Peyer's patch (tissue), 4 donors: ENCODE data around the gene LITAF. TPM values are rescaled to one million over a fixed set of nuclear protein-coding genes. Genes with fewer than 3 reads are reported as not detected.

ENCODE experiments used
- DNase-seq, 3 donors: peaks; one replicate each; pipeline ENCODE4 v3.0.0-alpha.2; 2017 to 2019
- H3K27ac ChIP-seq, 4 donors: fragments of 200-600 bp; sonication (generic); one replicate each; pipeline ENCODE4 v1.5.1; 2016 to 2019
- H3K27me3 ChIP-seq, 2 donors: fragments of 200-600 bp; sonication (generic); one replicate each; pipeline ENCODE4 v1.5.1; 2019
- H3K36me3 ChIP-seq, 3 donors: fragments of 200-600 bp; sonication (generic); one replicate each; pipeline ENCODE4 v1.5.1; 2016 to 2019
- H3K4me1 ChIP-seq, 4 donors: fragments of 200-600 bp; sonication (generic); one replicate each; pipeline ENCODE4 v1.5.1; 2016 to 2019
- H3K4me3 ChIP-seq, 4 donors: fragments of 200-600 bp; sonication (generic); 1 replicate in 3 of 4; 2 replicates in 1 of 4; pipeline ENCODE4 v1.5.1; 2016 to 2019; ENCODE audit warnings: mild to moderate bottlenecking in 1 of 4
- H3K9me3 ChIP-seq, 4 donors: fragments of 200-600 bp; sonication (generic); one replicate each; pipeline ENCODE4 v1.5.1; 2016 to 2019; ENCODE audit warnings: mild to moderate bottlenecking in 1 of 4
- POLR2A ChIP-seq, 2 donors: fragments of 450-650 bp; IDR thresholded peaks; one replicate each; pipeline ENCODE4 v1.5.1; 2017; ENCODE audit warnings: antibody characterized with exemption in 2 of 2, mild to moderate bottlenecking in 2 of 2, moderate library complexity in 2 of 2
- total RNA-seq, 4 donors: library from RNA; depleted of rRNA; stranded (reverse); fragments of >200 nt; gene quantifications; one replicate each; pipeline ENCODE4 v1.1.0, GENCODE V29; 2016
- TF ChIP-seq, protein P1 (sequence below), 6 experiments: fragments of 450-650 bp in 4 of 6; fragments of 200-600 bp in 2 of 6; sonication (generic) in 1 of 6; IDR thresholded peaks; one replicate each; pipeline ENCODE4 v1.5.1; 2017 to 2019; ENCODE audit warnings: antibody characterized with exemption in 6 of 6, mild to moderate bottlenecking in 3 of 6, moderate library complexity in 1 of 6

The LITAF gene
- total RNA-seq, 4 donors from 2014 or later, result 20.1 to 56.9 (median 32.3) TPM

DNA sequence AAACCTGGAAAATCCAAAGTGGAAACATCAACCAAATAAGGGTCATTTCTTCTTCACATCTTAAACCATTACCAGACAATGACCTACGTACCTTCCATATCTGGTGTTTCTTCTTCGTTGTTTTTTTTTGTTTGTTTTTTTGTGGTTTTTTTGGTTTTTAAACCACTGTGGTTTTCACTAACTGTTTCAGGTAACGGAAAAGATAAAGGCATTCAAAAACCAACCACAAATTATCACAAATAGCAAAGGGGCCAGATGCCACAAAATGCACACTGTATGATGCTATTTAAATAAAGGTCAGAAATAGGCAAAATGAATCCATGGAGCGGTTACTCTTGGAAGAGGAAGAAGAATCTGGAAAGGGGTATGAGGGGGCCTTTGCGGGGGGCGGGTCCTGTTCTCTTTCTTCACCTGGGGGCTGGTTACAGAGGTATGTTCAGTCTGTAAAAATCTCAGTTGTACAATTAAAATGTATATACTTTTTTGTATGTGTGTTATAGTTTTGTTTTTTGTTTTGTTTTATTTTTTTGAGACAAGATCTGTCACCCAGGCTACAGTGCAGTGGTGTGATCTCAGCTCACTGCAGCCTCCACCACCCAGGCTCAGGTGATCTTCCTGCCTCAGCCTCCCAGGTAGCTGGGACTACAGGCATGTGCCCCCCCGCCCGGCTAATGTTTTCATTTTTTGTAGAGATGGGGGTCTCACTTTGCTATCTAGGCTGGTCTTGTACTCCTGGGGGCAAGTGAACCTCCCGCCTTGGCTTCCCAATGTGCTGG lies 29.6 kb downstream of the LITAF start:
- Histone ChIP-seq H3K4me1 (peaks cover 0 to 31% (median 0%) of the 10 kb centered on the region in 4 donors), H3K36me3 (peaks cover 0 to 34% (median 0%) of the 10 kb centered on the region in 3 donors), H3K27me3 (no peaks in the 10 kb centered on the region), H3K4me3 (no peak overlapping the region), H3K9me3 (peaks cover 0 to 7% (median 0%) of the 10 kb centered on the region in 4 donors), H3K27ac (peak overlapping the region in 1 of 4 donors; percentile 31)
- TF ChIP-seq, protein P1, sequence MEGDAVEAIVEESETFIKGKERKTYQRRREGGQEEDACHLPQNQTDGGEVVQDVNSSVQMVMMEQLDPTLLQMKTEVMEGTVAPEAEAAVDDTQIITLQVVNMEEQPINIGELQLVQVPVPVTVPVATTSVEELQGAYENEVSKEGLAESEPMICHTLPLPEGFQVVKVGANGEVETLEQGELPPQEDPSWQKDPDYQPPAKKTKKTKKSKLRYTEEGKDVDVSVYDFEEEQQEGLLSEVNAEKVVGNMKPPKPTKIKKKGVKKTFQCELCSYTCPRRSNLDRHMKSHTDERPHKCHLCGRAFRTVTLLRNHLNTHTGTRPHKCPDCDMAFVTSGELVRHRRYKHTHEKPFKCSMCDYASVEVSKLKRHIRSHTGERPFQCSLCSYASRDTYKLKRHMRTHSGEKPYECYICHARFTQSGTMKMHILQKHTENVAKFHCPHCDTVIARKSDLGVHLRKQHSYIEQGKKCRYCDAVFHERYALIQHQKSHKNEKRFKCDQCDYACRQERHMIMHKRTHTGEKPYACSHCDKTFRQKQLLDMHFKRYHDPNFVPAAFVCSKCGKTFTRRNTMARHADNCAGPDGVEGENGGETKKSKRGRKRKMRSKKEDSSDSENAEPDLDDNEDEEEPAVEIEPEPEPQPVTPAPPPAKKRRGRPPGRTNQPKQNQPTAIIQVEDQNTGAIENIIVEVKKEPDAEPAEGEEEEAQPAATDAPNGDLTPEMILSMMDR (IDR thresholded peaks at IDR 0.05), result no peak
- TF ChIP-seq POLR2A (IDR thresholded peaks at IDR 0.05), result no peak
- no peak for DNase-seq

DNA sequence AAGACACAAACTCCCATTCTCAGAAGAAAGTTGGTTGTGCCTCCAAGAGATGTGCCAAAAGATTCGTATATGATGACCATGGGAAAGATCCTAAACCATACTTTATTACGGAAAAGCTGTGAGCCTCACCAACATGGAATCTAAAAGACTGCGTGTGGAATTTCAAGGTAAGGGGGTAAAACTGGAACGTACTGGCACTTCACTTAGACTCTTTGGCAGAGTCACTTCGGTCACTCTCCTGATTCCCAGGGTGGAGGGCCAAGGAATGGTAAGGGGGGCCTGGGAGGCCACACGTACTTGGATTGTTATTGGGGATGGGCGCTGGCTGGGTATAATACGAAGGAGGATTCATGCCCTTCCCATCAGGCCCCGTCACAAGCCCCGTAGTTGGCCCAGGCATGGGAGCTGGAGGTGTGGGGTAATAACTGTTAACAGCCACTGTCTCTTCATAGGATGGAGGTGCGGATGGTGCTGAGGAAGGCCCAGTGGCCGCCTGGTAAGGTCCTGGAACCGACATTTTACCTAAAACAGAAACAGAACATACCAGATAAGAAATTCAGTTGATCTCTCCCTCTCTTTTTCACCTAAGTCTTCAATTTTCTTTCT lies 30.4 kb downstream of the LITAF start:
- H3K27ac ChIP-seq, result no peak overlapping the region
- H3K4me1 ChIP-seq, result peaks cover 0 to 27% (median 0%) of the 10 kb centered on the region in 4 donors

DNA sequence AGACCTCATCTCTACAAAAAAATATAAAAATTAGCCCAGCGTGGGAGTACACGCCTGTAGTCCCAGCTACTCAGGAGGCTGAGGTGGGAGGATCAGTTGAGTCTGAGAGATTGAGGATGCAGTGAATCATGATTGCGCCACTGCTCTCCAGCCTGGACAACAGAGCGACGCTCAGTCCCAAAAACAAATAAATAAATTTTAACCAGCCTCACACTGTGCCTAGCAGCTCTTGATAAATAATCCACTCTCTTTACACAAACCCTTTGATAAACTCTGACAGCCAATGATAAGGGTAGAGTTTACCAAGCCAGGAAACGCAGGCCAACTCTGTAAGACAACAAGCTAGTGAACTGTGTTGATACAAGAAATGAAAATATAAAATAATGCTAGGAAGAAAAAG lies 32.7 kb downstream of the LITAF start:
- H3K36me3 ChIP-seq, result peaks cover 0 to 48% (median 0%) of the 10 kb centered on the region in 3 donors
- peaks cover 0 to 20% (median 0%) of the 10 kb centered on the region in 4 donors for H3K4me1 ChIP-seq
- TF ChIP-seq POLR2A (IDR thresholded peaks at IDR 0.05), result no peak
- TF ChIP-seq, protein P1 (IDR thresholded peaks at IDR 0.05), result no peak
- no peak for DNase-seq
- H3K27ac ChIP-seq, result peak overlapping the region in 1 of 4 donors; percentile 0
- H3K9me3 ChIP-seq, result peaks cover 0 to 7% (median 0%) of the 10 kb centered on the region in 4 donors
- H3K4me3 ChIP-seq, result no peak overlapping the region
- H3K27me3 ChIP-seq, result no peaks in the 10 kb centered on the region

More for the DNA sequence above, 30.4 kb downstream of the LITAF start:
- Histone ChIP-seq H3K4me3 (no peak overlapping the region), H3K9me3 (peaks cover 0 to 7% (median 0%) of the 10 kb centered on the region in 4 donors), H3K36me3 (peaks cover 0 to 34% (median 0%) of the 10 kb centered on the region in 3 donors), H3K27me3 (no peaks in the 10 kb centered on the region)
- TF ChIP-seq POLR2A (IDR thresholded peaks at IDR 0.05), result no peak
- TF ChIP-seq, protein P1 (IDR thresholded peaks at IDR 0.05), result no peak
- no peak for DNase-seq

DNA sequence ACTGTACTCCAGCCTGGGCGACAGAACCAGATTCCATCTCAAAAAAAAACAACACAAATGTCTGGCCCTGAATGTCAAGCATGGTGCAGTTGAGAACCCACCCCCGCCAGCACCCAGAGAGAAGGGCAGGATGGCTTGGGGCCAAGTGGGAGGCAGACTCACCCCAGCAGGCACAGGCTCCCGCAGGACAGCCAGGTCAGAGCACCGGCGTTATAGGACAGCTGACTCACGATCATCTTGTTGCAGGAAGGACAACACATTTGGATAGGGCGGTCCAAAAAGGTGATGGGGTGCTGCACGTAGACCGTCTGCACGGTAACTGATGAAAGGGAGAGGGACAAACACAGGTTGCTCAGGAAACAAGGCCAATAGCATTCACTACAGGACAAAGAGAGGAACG lies 33.3 kb downstream of the LITAF start:
- H3K27ac ChIP-seq, result peak overlapping the region in 1 of 4 donors; percentile 0
- peaks cover 0 to 7% (median 0%) of the 10 kb centered on the region in 4 donors for H3K9me3 ChIP-seq
- H3K27me3 ChIP-seq, result no peaks in the 10 kb centered on the region
- TF ChIP-seq, protein P1 (IDR thresholded peaks at IDR 0.05), result no peak
- TF ChIP-seq POLR2A (IDR thresholded peaks at IDR 0.05), result no peak
- no peak overlapping the region for H3K4me3 ChIP-seq
- H3K36me3 ChIP-seq, result peaks cover 0 to 55% (median 0%) of the 10 kb centered on the region in 3 donors
- DNase-seq, result no peak
- peaks cover 0 to 19% (median 0%) of the 10 kb centered on the region in 4 donors for H3K4me1 ChIP-seq

DNA sequence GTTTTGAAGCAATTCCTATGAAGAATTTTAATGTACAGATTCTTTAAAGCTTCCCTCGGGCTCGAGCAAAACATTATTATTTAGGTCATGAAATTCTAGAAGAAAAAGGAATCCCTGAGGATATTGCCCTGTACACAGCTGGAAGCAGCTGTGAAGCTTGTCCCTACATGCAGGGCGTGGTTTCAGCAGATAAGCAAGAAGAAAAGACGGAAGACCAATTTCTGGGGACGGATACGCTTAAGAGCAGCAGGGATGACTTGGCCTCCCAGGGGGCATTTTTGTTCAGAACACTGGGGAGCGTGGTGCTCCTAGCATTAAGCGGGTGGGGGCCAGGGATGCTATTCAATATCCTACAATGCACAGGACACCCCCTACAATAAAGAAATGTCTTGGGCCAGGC lies 34.3 kb downstream of the LITAF start:
- Histone ChIP-seq H3K27me3 (no peaks in the 10 kb centered on the region), H3K36me3 (peaks cover 0 to 60% (median 0%) of the 10 kb centered on the region in 3 donors), H3K9me3 (peaks cover 0 to 7% (median 0%) of the 10 kb centered on the region in 4 donors), H3K4me3 (no peak overlapping the region), H3K4me1 (peaks cover 0 to 10% (median 0%) of the 10 kb centered on the region in 4 donors), H3K27ac (peak overlapping the region in 2 of 4 donors; percentile 44 to 47)
- TF ChIP-seq POLR2A (IDR thresholded peaks at IDR 0.05), result no peak
- TF ChIP-seq, protein P1 (IDR thresholded peaks at IDR 0.05), result no peak
- no peak for DNase-seq
